K562 (cell line): ENCODE measurements around the gene TPRG1L. TPM values are rescaled to one million over a fixed set of nuclear protein-coding genes. Genes with fewer than 3 reads are reported as not detected.
A peak's percentile ranks its signal among the peaks of the same experiment; 100 is the strongest.

Source experiments
- ATAC-seq: fragments of 200-7000 bp; cut with Tn5 transposase; 3 replicates; pipeline ENCODE4 v1.9.1; 2020; ENCODE audit warnings: moderate library complexity
- BruUV-seq: library from RNA; stranded (reverse); fragments of 400-500 nt; replicated peaks from 2 replicates; lab custom pipeline; 2021; lab: Mats Ljungman, UMichigan
- CTCF ChIA-PET: fragments of 300-600 bp; formaldehyde crosslinking; extraction: SDS; loops from one replicate; lab custom pipeline; 2021; ENCODE audit warnings: low intra/inter-chr PET ratio; lab: Yijun Ruan, JAX
- POLR2A ChIA-PET: fragments of 300-600, 350-650 bp; sonication (Branson Sonifier 250); formaldehyde crosslinking; extraction: SDS; loops from one replicate; lab custom pipeline; 2021; ENCODE audit warnings: antibody characterized with exemption, inconsistent platforms; lab: Yijun Ruan, JAX
- DNase-seq, 4 experiments: peaks; one replicate each; pipeline versions ENCODE4 v3.0.0 to v3.0.0-alpha.2; 2011 to 2018; ENCODE audit warnings: low spot score in 3 of 4, mixed read lengths in 3 of 4; ENCODE audit errors: extremely low read depth in 1 of 4
- FAIRE-seq: peaks from 2 replicates; lab custom pipeline; 2011; peaks lifted over from hg19 to GRCh38; lab: Jason Lieb, UNC
- H2AFZ ChIP-seq: 2 replicates; pipeline ENCODE4 v1.6.0; 2011; ENCODE audit warnings: low read depth, low read length, control low read depth, inconsistent platforms
- H3K27ac ChIP-seq: fragments of 200-600 bp; 3 replicates; pipeline ENCODE4 v1.8.0; 2011; ENCODE audit warnings: low read depth, mild to moderate bottlenecking, control low read depth, inconsistent platforms, low read length, moderate library complexity, mixed read lengths; ENCODE audit errors: extremely low read depth
- H3K27me3 ChIP-seq, 2 experiments: fragments of 300-600 bp in 1 of 2; 2 replicates in 1 of 2; 3 replicates in 1 of 2; pipeline versions ENCODE4 v1.6.0 to v1.8.0; 2011; ENCODE audit warnings: inconsistent platforms in 2 of 2, low read length in 2 of 2, mild to moderate bottlenecking in 1 of 2, mixed read lengths in 1 of 2, moderate library complexity in 1 of 2; ENCODE audit not compliant: control insufficient read depth in 2 of 2, insufficient read depth in 2 of 2
- H3K36me3 ChIP-seq: fragments of 300-600 bp; 3 replicates; pipeline ENCODE4 v1.8.0; 2011; ENCODE audit warnings: mild to moderate bottlenecking, low read length, inconsistent platforms; ENCODE audit not compliant: control insufficient read depth, insufficient read depth
- H3K4me1 ChIP-seq, 2 experiments: fragments of 200-600 bp in 1 of 2; replicated peaks in 1 of 2; 2 replicates in 1 of 2; 3 replicates in 1 of 2; pipeline versions ENCODE4 v1.5.1 to v1.8.0; 2011; ENCODE audit warnings: inconsistent platforms in 2 of 2, low read length in 2 of 2, mild to moderate bottlenecking in 1 of 2, mixed read lengths in 1 of 2, moderate library complexity in 1 of 2; ENCODE audit not compliant: control insufficient read depth in 2 of 2, insufficient read depth in 2 of 2
- H3K4me2 ChIP-seq: 2 replicates; pipeline ENCODE4 v1.6.1; 2011; ENCODE audit warnings: low read length, control low read depth, inconsistent platforms, mixed read lengths; ENCODE audit not compliant: insufficient read depth
- H3K4me3 ChIP-seq: fragments of 200-600 bp; sonication (generic), shearing (Covaris generic); 2 replicates; pipeline ENCODE4 v1.5.1; 2016; ENCODE audit warnings: control low read depth, inconsistent platforms
- H3K79me2 ChIP-seq: fragments of 200-600 bp; 3 replicates; pipeline ENCODE4 v1.8.0; 2011; ENCODE audit warnings: low read length, inconsistent platforms; ENCODE audit not compliant: control insufficient read depth, insufficient read depth
- H3K9ac ChIP-seq, 2 experiments: 2 replicates each; pipeline versions ENCODE4 v1.6.0 to v1.6.1; 2011; ENCODE audit warnings: low read depth in 2 of 2, low read length in 2 of 2, control low read depth in 1 of 2, inconsistent platforms in 1 of 2, mild to moderate bottlenecking in 1 of 2, mixed read lengths in 1 of 2; ENCODE audit not compliant: insufficient read depth in 1 of 2
- H3K9me1 ChIP-seq: one replicate; pipeline ENCODE4 v1.6.0; 2011; ENCODE audit warnings: inconsistent platforms, mild to moderate bottlenecking, low read length, moderate library complexity; ENCODE audit not compliant: control insufficient read depth, insufficient read depth
- H3K9me3 ChIP-seq: replicated peaks from 2 replicates; pipeline ENCODE4 v1.5.1; 2011; ENCODE audit warnings: low read depth, low read length, inconsistent platforms; ENCODE audit not compliant: control insufficient read depth, insufficient read depth
- H4K20me1 ChIP-seq: replicated peaks from 2 replicates; pipeline ENCODE4 v1.6.1; 2011; ENCODE audit warnings: low read length, inconsistent platforms, mixed read lengths; ENCODE audit not compliant: control insufficient read depth, insufficient read depth
- BCOR ChIP-seq: fragments of 450-650 bp; IDR thresholded peaks from 2 replicates; pipeline ENCODE4 v1.6.1; 2016
- CCNT2 ChIP-seq: IDR thresholded peaks from 2 replicates; pipeline ENCODE4 v1.6.1; 2011; ENCODE audit warnings: borderline replicate concordance, low read depth, mild to moderate bottlenecking, moderate library complexity, mixed read lengths, low read length; ENCODE audit not compliant: insufficient read length; ENCODE audit errors: extremely low read depth
- CREBBP ChIP-seq: IDR thresholded peaks from one replicate; pipeline ENCODE4 v1.6.1; 2012; ENCODE audit warnings: low read depth, mild to moderate bottlenecking, control low read depth, inconsistent platforms, low read length
- HMGXB4 ChIP-seq: sonication (generic); formaldehyde crosslinking; IDR thresholded peaks from 2 replicates; pipeline ENCODE4 v1.8.1; 2023; ENCODE audit warnings: mild to moderate bottlenecking, missing genetic modification reagents
- MEF2A ChIP-seq: IDR thresholded peaks from 2 replicates; pipeline ENCODE4 v1.6.1; 2011; ENCODE audit warnings: low read depth, mild to moderate bottlenecking, low read length, moderate library complexity; ENCODE audit not compliant: control insufficient read depth
- PRDM10 ChIP-seq: fragments of 450-650 bp; IDR thresholded peaks from 2 replicates; pipeline ENCODE4 v1.6.1; 2018; ENCODE audit not compliant: partially characterized antibody
- PREB ChIP-seq: sonication (generic); formaldehyde crosslinking; IDR thresholded peaks from 2 replicates; pipeline ENCODE4 v1.8.1; 2023; ENCODE audit warnings: mild to moderate bottlenecking, missing genetic modification reagents
- RBM34 ChIP-seq: fragments of 200-400 bp; formaldehyde crosslinking; IDR thresholded peaks from 2 replicates; pipeline ENCODE4 v1.6.1; 2018; ENCODE audit warnings: low read length, borderline replicate concordance; ENCODE audit not compliant: insufficient read depth
- ZC3H4 ChIP-seq: sonication (generic); formaldehyde crosslinking; IDR thresholded peaks from 2 replicates; pipeline ENCODE4 v1.9.0; 2021; ENCODE audit warnings: missing genetic modification reagents, borderline replicate concordance
- ZFX ChIP-seq: sonication (generic); formaldehyde crosslinking; IDR thresholded peaks from 2 replicates; pipeline ENCODE4 v1.8.0; 2022; ENCODE audit warnings: mild to moderate bottlenecking, missing genetic modification reagents, moderate library complexity
- ZNF143 ChIP-seq: sonication (generic); formaldehyde crosslinking; IDR thresholded peaks from 2 replicates; pipeline ENCODE4 v1.9.0; 2022; ENCODE audit warnings: mild to moderate bottlenecking, missing genetic modification reagents
- ZNF174 ChIP-seq: fragments of 250-450 bp; sonication (Bioruptor Pico); IDR thresholded peaks from 2 replicates; pipeline ENCODE4 v1.4.0; 2020; ENCODE audit warnings: mild to moderate bottlenecking
- ZNF408 ChIP-seq: fragments of 250-450 bp; sonication (Bioruptor Pico); IDR thresholded peaks from 2 replicates; pipeline ENCODE4 v1.4.0; 2020; ENCODE audit warnings: low read depth, mild to moderate bottlenecking, moderate library complexity
- ZNF75A ChIP-seq: fragments of 450-650 bp; formaldehyde crosslinking; IDR thresholded peaks from 2 replicates; pipeline ENCODE4 v1.4.0; 2020; ENCODE audit warnings: mild to moderate bottlenecking
- ZSCAN32 ChIP-seq: fragments of 450-650 bp; formaldehyde crosslinking; IDR thresholded peaks from 2 replicates; pipeline ENCODE4 v1.4.0; 2020; ENCODE audit warnings: mild to moderate bottlenecking, moderate library complexity
- WGBS: fragments of 100-300 bp; shearing (Covaris generic); methylation state at CpG from one replicate; pipeline ENCODE4 v1.1.6; 2016; ENCODE audit warnings: low coverage, mixed read lengths; ENCODE audit not compliant: insufficient coverage; ENCODE audit errors: missing lambda C conversion rate; 5-methylcytosine and 5-hydroxymethylcytosine counted together
- in situ Hi-C: fragments of 300-500 bp; cut with MboI; formaldehyde crosslinking; loops from 4 replicates; pipeline ENCODE4 v1.15.0; 2018; ENCODE audit warnings: inconsistent platforms, mixed read lengths
- intact Hi-C: fragments of 100-400 bp; cut with micrococcal nuclease; formaldehyde crosslinking; loops from 2 replicates; pipeline ENCODE4 v1.14.2; 2022
- polyA plus RNA-seq, 8 experiments: library from polyadenylated mRNA; depleted of rRNA in 4 of 8; stranded (reverse) in 5 of 8; unstranded in 3 of 8; fragments of >200 nt; fragmentation: Nextera tagmentation in 2 of 8; fragmentation: Illumina TruSeq in 1 of 8; extraction: Ambion mirVana in 2 of 8; extraction: Trizol in 1 of 8; gene quantifications; 2 replicates each; pipeline versions ENCODE4 v1.2.1 to v1.2.3, GENCODE V29; 2011 to 2014; ENCODE audit warnings: inconsistent platforms in 1 of 8, missing spikeins in 1 of 8
- total RNA-seq, 7 experiments: library from RNA; depleted of rRNA in 6 of 7; stranded (reverse); fragments of >200 nt in 6 of 7; fragmentation: Illumina TruSeq in 2 of 7; extraction: Trizol in 2 of 7; gene quantifications; 2 replicates each; pipeline versions ENCODE4 v1.2.1 to v1.2.3, GENCODE V29; 2011 to 2021; ENCODE audit warnings: low replicate concordance in 1 of 7

The TPRG1L gene
- total and polyA plus RNA-seq, 9 of the 15 experiments (the other 6 are each of a cell fraction or from before 2014, with no cell fraction given) = 1.6 to 11.0 (median 6.2) TPM

- ChIA-PET CTCF (interaction anchor here (0.7 kb wide), 1 partner anchor 134 kb away, joined by 3 read pairs; no protein-coding TSS in a partner anchor), POLR2A (interaction anchor here (0.6 to 0.7 kb wide), 2 partner anchors 25 to 171 kb away, joined by 4 read pairs; no protein-coding TSS in a partner anchor)
- DNase-seq (no peak), ATAC-seq (no peak), FAIRE-seq (no peak)
- peaks cover 10 to 27% of the 10 kb centered on the region in 2 experiments; a peak in 4 of 5 replicates for H3K4me1 ChIP-seq
- H2AFZ ChIP-seq = peak overlapping the region; percentile 97
- BruUV-seq = no TSS peak
- H3K79me2 ChIP-seq = no peaks in the 10 kb centered on the region
- H3K9me1 ChIP-seq = no peaks in the 10 kb centered on the region
- H3K27ac ChIP-seq = no peak overlapping the region
- peak overlapping the region; percentile 54 to 91; a peak in 3 of 4 replicates for H3K9ac ChIP-seq
- H3K4me2 ChIP-seq = peak overlapping the region; percentile 92
- peaks cover 5 to 25% of the 10 kb centered on the region in 2 experiments; a peak in 4 of 5 replicates for H3K27me3 ChIP-seq
- peaks cover 7% of the 10 kb centered on the region; the same call in 1 of the 2 replicates for H4K20me1 ChIP-seq
- H3K36me3 ChIP-seq = peaks cover 14% of the 10 kb centered on the region; the same call in 1 of the 3 replicates
- no peaks in the 10 kb centered on the region for H3K9me3 ChIP-seq
- intact Hi-C loops = no loop called here
- H3K4me3 ChIP-seq = peak overlapping the region; percentile 95
- in situ Hi-C loops = loop anchor here (5.0 kb wide), 1 partner anchor 181 kb away; no protein-coding TSS in a partner anchor
- 9% methylated on average over 23 of the region's 23 CpGs for WGBS
- TF ChIP-seq ZNF174 (CRISPR knock-in tag) (no peak), CREBBP (no peak), MEF2A (no peak), RBM34 (no peak), CCNT2 (no peak), PRDM10 (peak; percentile 36), ZNF408 (CRISPR knock-in tag) (no peak), PREB (CRISPR knock-in tag) (no peak), ZSCAN32 (CRISPR knock-in tag) (no peak), ZNF143 (CRISPR knock-in tag) (no peak), HMGXB4 (CRISPR knock-in tag) (no peak), BCOR (no peak), ZNF75A (CRISPR knock-in tag) (no peak), ZC3H4 (CRISPR knock-in tag) (peak; percentile 41; the same call in 1 of the 2 replicates), ZFX (CRISPR knock-in tag) (0 out of 2 replicates have a peak, but pooled peaks have one; percentile 17)
Measured at GRCh38 chr1:3623441-3624199, 1.2 kb upstream of the TPRG1L start.
